NK-92 (cell line): ENCODE data around the gene HGF.
"Not testable (repeated sequence)": the region's sequence is repeated elsewhere in the genome, so short reads cannot be mapped to it uniquely, and the experiment has no call there.

Source experiments
- DNase-seq: peaks from one replicate; lab custom pipeline; 2025; ENCODE audit not compliant: unreplicated experiment; lab: John Stamatoyannopoulos, UW

HGF gene

GRCh38 chr7:81769891-81770727 lies at the start of gene HGF:
TSS of gene HGF (minus strand) at chr7:81770047. CDS start at chr7:81769971, 76 bp downstream.
- DNase-seq = no peak

- DNase-seq = no peak
Observed at GRCh38 chr7:81816312-81816711, 46.5 kb upstream of the HGF start.

- DNase-seq = not testable (repeated sequence)
Observed at GRCh38 chr7:81812866-81813476, 43.1 kb upstream of the HGF start.

- DNase-seq = no peak
Observed at GRCh38 chr7:81811956-81812865, 42.4 kb upstream of the HGF start.

GRCh38 chr7:81810476-81811155 lies 40.8 kb upstream of the HGF start:
- no peak for DNase-seq

- not testable (repeated sequence) for DNase-seq
Observed at GRCh38 chr7:81808310-81808709, 38.5 kb upstream of the HGF start.

- no peak for DNase-seq
Observed at GRCh38 chr7:81803267-81803666, 33.4 kb upstream of the HGF start.

- DNase-seq = no peak
Observed at GRCh38 chr7:81802251-81802650, 32.4 kb upstream of the HGF start.

- DNase-seq = no peak
Observed at GRCh38 chr7:81801532-81801931, 31.7 kb upstream of the HGF start.

- no peak for DNase-seq
Observed at GRCh38 chr7:81791568-81792518, 22.0 kb upstream of the HGF start.

GRCh38 chr7:81790686-81791085 lies 20.8 kb upstream of the HGF start:
- DNase-seq = no peak

- no peak for DNase-seq
Observed at GRCh38 chr7:81790120-81790500, 20.3 kb upstream of the HGF start.

- no peak for DNase-seq
Observed at GRCh38 chr7:81789406-81790119, 19.7 kb upstream of the HGF start.

GRCh38 chr7:81788246-81788645 lies 18.4 kb upstream of the HGF start:
- no peak for DNase-seq

GRCh38 chr7:81783818-81784217 lies 14.0 kb upstream of the HGF start:
- no peak for DNase-seq

GRCh38 chr7:81780914-81781693 lies 11.3 kb upstream of the HGF start:
- DNase-seq = no peak

GRCh38 chr7:81779706-81780105 lies 9.9 kb upstream of the HGF start:
- no peak for DNase-seq

GRCh38 chr7:81777697-81778096 lies 7.8 kb upstream of the HGF start:
- DNase-seq = no peak
